Measurements from ENCODE around the gene PLPPR4. TPM values are rescaled to one million over a fixed set of nuclear protein-coding genes. Genes with fewer than 3 reads are reported as not detected.

The PLPPR4 gene
- total RNA-seq, 4 donors from 2014 or later: 0.63 to 1.2 (median 0.79) TPM

DNA sequence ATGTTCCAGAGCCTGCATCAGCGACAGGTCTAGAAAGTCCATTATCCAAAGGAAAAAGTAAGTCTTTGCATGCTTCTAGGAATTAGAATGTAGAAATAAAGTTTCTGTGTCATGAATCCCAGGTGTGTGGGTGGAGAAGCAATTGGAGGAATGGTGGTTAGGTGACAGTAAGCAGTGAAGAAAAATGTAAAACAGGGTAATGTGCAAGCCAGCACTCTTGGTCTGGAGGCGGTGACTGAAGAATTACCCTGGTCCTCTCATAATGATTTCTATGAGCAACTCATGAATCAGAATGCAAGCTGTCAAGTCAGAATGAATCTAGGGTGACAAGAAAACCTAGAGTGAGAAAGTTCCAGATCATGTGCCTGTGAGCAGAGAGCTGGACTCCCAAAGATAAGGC, 33.6 kb downstream of the PLPPR4 start:
- 95 to 98% methylated on average over 2 of the region's 2 CpGs for WGBS, 2 donors

GRCh38 chr1:99304725-99305282, 40.5 kb downstream of the PLPPR4 start:
- intact Hi-C loops (cut with DNase I): no loop called here
- H3K4me3 ChIP-seq (replicated peaks in 1 of 3): no peak overlapping the region
- no peak for TF ChIP-seq POLR2A (IDR thresholded peaks at IDR 0.05)
- TF ChIP-seq CTCF (IDR thresholded peaks at IDR 0.05): no peak
- DNase-seq: no peak
- no peak overlapping the region for H3K27ac ChIP-seq
- no peaks in the 10 kb centered on the region for H3K9me3 ChIP-seq
- no peaks in the 10 kb centered on the region for H3K36me3 ChIP-seq
- H3K4me1 ChIP-seq: no peaks in the 10 kb centered on the region
- 92 to 94% methylated on average over 5 of the region's 5 CpGs for WGBS, 2 donors
- no peaks in the 10 kb centered on the region for H3K27me3 ChIP-seq

More for the DNA sequence above, 33.6 kb downstream of the PLPPR4 start:
- no peak for DNase-seq
- no peaks in the 10 kb centered on the region for H3K27me3 ChIP-seq
- no peaks in the 10 kb centered on the region for H3K9me3 ChIP-seq
- H3K27ac ChIP-seq: no peak overlapping the region
- TF ChIP-seq POLR2A (IDR thresholded peaks at IDR 0.05): no peak
- TF ChIP-seq CTCF (IDR thresholded peaks at IDR 0.05): no peak
- H3K4me1 ChIP-seq: no peaks in the 10 kb centered on the region
- no peak overlapping the region for H3K4me3 ChIP-seq (replicated peaks in 1 of 3)
- intact Hi-C loops (cut with DNase I): no loop called here
- H3K36me3 ChIP-seq: no peaks in the 10 kb centered on the region

DNA sequence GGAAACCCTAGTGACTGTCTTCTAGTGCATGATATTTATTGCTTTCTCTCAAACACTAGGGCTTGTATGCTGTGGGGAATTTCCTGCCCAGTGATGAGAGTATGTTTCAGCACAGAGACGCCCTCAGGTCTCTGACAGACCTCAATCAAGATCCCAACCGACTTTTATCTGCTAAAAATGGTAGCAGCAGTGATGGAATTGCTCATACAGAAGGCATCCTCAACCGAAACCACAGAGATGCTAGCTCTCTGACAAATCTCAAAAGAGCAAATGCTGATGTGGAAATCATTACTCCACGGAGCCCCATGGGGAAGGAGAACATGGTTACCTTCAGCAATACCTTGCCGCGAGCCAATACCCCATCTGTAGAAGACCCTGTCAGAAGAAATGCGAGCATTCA, 41.3 kb downstream of the PLPPR4 start:
- Histone ChIP-seq H3K4me1 (no peaks in the 10 kb centered on the region), H3K27me3 (no peaks in the 10 kb centered on the region), H3K4me3 (replicated peaks in 1 of 3) (no peak overlapping the region), H3K9me3 (no peaks in the 10 kb centered on the region), H3K27ac (no peak overlapping the region), H3K36me3 (no peaks in the 10 kb centered on the region)
- DNase-seq: no peak
- intact Hi-C loops (cut with DNase I): no loop called here
- WGBS, 2 donors: 88 to 91% methylated on average over 7 of the region's 7 CpGs
- no peak for TF ChIP-seq POLR2A (IDR thresholded peaks at IDR 0.05)
- TF ChIP-seq CTCF (IDR thresholded peaks at IDR 0.05): no peak

DNA sequence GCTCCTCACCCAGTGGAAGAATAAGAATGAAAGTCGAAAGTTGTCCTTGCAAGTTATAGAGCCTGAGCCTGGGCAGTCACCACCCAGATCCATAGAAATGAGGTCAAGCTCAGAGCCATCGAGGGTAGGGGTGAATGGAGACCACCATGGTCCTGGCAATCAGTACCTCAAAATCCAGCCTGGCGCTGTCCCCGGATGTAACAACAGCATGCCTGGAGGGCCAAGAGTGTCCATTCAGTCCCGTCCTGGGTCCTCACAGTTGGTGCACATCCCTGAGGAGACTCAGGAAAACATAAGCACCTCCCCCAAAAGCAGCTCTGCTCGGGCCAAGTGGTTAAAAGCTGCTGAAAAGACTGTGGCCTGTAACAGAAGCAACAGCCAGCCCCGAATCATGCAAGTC, 41.8 kb downstream of the PLPPR4 start:
- no peaks in the 10 kb centered on the region for H3K4me1 ChIP-seq
- no peak for DNase-seq
- no peak overlapping the region for H3K4me3 ChIP-seq (replicated peaks in 1 of 3)
- H3K36me3 ChIP-seq: no peaks in the 10 kb centered on the region
- no peaks in the 10 kb centered on the region for H3K27me3 ChIP-seq
- no peak overlapping the region for H3K27ac ChIP-seq
- H3K9me3 ChIP-seq: no peaks in the 10 kb centered on the region
- whole genome bisulfite sequencing, 2 donors: 85 to 88% methylated on average over 6 to 7 of the region's 7 CpGs
- TF ChIP-seq CTCF (IDR thresholded peaks at IDR 0.05): no peak
- TF ChIP-seq POLR2A (IDR thresholded peaks at IDR 0.05): no peak
- intact Hi-C loops (cut with DNase I): no loop called here

GRCh38 chr1:99306644-99307043, 42.4 kb downstream of the PLPPR4 start:
- Histone ChIP-seq H3K4me3 (replicated peaks in 1 of 3) (no peak overlapping the region), H3K9me3 (no peaks in the 10 kb centered on the region), H3K36me3 (no peaks in the 10 kb centered on the region), H3K27me3 (no peaks in the 10 kb centered on the region), H3K27ac (no peak overlapping the region), H3K4me1 (no peaks in the 10 kb centered on the region)
- no peak for TF ChIP-seq CTCF (IDR thresholded peaks at IDR 0.05)
- TF ChIP-seq POLR2A (IDR thresholded peaks at IDR 0.05): no peak
- no peak for DNase-seq
- 87 to 90% methylated on average over 15 of the region's 15 CpGs for WGBS, 2 donors
- intact Hi-C loops (cut with DNase I): no loop called here

All from thyroid gland (tissue), 4 donors.